Osteocyte (in vitro differentiated cells): ENCODE data around the gene FUOM. TPM values are rescaled to one million over a fixed set of nuclear protein-coding genes. Genes with fewer than 3 reads are reported as not detected.
A peak's percentile ranks its signal among the peaks of the same experiment; 100 is the strongest.

Source experiments
- DNase-seq: peaks from one replicate; pipeline ENCODE4 v3.0.0; 2021; ENCODE audit warnings: mixed read lengths; ENCODE audit not compliant: unreplicated experiment; ENCODE audit errors: extremely low spot score
- H3K27ac Mint-ChIP-seq: one replicate; pipeline ENCODE4 v1.8.0; 2021; ENCODE audit warnings: mild to moderate bottlenecking, mixed read lengths; ENCODE audit not compliant: unreplicated experiment
- H3K27me3 Mint-ChIP-seq: one replicate; pipeline ENCODE4 v1.8.0; 2021; ENCODE audit warnings: mixed read lengths; ENCODE audit not compliant: unreplicated experiment
- H3K36me3 Mint-ChIP-seq: one replicate; pipeline ENCODE4 v1.8.0; 2021; ENCODE audit warnings: mixed read lengths; ENCODE audit not compliant: unreplicated experiment
- H3K4me1 Mint-ChIP-seq: one replicate; pipeline ENCODE4 v1.8.0; 2021; ENCODE audit warnings: mixed read lengths; ENCODE audit not compliant: unreplicated experiment
- H3K4me3 Mint-ChIP-seq: one replicate; pipeline ENCODE4 v1.8.0; 2021; ENCODE audit warnings: mild to moderate bottlenecking, moderate library complexity, mixed read lengths; ENCODE audit not compliant: unreplicated experiment
- H3K9me3 Mint-ChIP-seq: one replicate; pipeline ENCODE4 v1.8.0; 2021; ENCODE audit warnings: mixed read lengths; ENCODE audit not compliant: unreplicated experiment
- total RNA-seq: library from RNA; stranded (reverse); gene quantifications from 2 replicates; pipeline ENCODE4 v1.2.1, GENCODE V29; 2021
- TF ChIP-seq, protein P1 (sequence below): fragments of 200-600 bp; sonication (generic); IDR thresholded peaks from 2 replicates; pipeline ENCODE4 v1.5.0; 2021; ENCODE audit warnings: antibody characterized with exemption, mild to moderate bottlenecking, moderate library complexity

Gene FUOM
- total RNA-seq, 1 donor from 2014 or later: 24.0 TPM

DNA sequence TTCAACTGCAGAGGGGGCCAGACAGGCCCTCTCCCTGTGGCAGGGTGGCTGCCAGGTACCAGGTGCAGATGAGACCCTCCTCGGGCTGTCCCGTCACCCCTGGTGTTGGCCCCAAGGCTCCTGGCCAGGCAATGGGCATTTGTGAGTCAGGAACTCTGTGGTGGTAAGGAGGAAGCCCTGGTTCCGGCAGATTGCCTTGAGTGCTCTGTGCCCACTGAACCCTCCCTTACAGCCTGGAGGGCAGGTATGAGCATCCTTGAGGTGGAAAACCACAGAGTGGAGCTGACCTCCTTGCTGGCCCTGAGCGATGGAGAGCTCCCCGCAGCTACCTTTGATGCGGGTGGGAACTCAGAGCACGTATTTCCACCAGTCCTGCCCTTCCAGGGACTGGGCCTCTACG lies 23.2 kb upstream of the FUOM start:
- no peak for DNase-seq
- Mint-ChIP-seq H3K4me1 (peaks cover 2% of the 10 kb centered on the region), H3K9me3 (no peaks in the 10 kb centered on the region), H3K4me3 (no peak overlapping the region), H3K27ac (no peak overlapping the region), H3K36me3 (peaks cover 2% of the 10 kb centered on the region), H3K27me3 (no peaks in the 10 kb centered on the region)
- TF ChIP-seq, protein P1, sequence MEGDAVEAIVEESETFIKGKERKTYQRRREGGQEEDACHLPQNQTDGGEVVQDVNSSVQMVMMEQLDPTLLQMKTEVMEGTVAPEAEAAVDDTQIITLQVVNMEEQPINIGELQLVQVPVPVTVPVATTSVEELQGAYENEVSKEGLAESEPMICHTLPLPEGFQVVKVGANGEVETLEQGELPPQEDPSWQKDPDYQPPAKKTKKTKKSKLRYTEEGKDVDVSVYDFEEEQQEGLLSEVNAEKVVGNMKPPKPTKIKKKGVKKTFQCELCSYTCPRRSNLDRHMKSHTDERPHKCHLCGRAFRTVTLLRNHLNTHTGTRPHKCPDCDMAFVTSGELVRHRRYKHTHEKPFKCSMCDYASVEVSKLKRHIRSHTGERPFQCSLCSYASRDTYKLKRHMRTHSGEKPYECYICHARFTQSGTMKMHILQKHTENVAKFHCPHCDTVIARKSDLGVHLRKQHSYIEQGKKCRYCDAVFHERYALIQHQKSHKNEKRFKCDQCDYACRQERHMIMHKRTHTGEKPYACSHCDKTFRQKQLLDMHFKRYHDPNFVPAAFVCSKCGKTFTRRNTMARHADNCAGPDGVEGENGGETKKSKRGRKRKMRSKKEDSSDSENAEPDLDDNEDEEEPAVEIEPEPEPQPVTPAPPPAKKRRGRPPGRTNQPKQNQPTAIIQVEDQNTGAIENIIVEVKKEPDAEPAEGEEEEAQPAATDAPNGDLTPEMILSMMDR: no peak

DNA sequence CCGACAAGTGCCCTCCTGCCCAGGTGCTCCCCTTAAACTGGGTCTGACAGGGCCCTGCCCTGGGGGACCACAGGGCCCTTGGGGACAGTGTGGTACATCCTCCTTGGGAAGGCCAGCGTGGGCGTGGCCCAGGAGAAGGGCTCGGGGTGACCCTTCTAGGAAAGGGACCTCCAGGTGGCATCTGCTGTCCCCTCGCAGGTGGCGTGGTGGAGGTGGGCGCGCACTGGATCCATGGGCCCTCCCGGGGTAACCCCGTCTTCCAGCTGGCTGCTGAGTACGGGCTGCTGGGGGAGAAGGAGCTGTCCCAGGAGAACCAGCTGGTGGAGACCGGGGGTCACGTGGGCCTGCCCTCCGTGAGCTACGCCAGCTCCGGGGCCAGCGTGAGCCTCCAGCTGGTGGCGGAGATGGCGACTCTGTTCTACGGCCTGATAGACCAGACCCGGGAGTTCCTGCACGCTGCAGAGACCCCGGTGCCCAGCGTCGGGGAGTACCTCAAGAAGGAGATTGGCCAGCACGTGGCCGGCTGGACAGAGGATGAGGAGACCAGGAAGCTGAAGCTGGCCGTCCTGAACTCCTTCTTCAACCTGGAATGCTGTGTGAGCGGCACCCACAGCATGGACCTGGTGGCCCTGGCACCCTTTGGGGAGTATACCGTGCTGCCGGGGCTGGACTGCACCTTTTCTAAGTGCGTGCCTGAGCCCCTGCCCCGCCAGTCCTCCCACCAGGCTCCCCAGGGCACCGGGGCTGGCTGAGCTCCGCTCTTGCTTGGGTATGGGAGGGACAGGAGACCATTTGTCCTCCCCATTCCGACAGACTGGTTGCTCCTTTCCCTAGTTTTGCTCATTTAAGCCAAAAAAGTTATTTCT lies 22.2 kb upstream of the FUOM start:
- H3K9me3 Mint-ChIP-seq: no peaks in the 10 kb centered on the region
- peaks cover 2% of the 10 kb centered on the region for H3K4me1 Mint-ChIP-seq
- H3K27me3 Mint-ChIP-seq: no peaks in the 10 kb centered on the region
- DNase-seq: no peak
- no peak overlapping the region for H3K27ac Mint-ChIP-seq
- H3K36me3 Mint-ChIP-seq: peaks cover 2% of the 10 kb centered on the region
- peak overlapping the region; percentile 57 for H3K4me3 Mint-ChIP-seq
- TF ChIP-seq, protein P1: no peak

DNA sequence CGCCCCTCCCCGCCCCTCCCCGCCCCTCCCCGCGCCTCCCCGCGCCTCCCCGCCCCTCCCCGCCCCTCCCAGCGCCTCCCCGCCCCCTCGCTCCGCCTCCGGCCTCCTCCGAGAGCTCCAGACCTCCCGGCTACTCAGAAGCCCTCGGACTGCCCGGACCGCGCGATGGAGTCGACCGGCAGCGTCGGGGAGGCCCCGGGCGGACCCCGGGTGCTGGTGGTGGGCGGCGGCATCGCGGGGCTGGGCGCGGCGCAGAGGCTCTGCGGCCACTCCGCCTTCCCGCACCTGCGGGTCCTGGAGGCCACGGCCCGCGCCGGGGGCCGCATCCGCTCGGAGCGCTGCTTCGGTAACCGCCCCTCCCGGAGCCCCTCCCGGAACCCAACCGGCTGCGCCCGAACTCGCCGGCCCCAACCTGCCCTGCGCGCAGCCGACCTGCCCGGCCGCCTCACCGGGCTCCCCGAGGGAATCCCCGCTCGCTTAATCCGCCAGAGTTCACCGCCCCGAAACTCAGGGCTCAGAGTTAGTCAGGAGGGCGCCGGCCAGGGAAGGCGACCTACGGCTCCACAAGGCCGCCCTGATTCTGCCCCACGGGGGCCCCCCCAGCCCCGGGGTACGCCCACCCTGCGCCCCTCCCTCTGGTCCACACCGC lies 21.5 kb upstream of the FUOM start, which contains the start of gene PAOX:
Gene PAOX, plus strand, starts transcription at position 111 of the 649 bp plus-strand sequence. Its CDS starts 55 bp downstream, at position 166.
- TF ChIP-seq, protein P1: no peak
- Mint-ChIP-seq H3K27ac (no peak within 1 kb of the TSS), H3K4me3 (peak within 1 kb of the TSS; percentile 76), H3K4me1 (peaks cover 2% of the 10 kb centered on the region), H3K36me3 (peaks cover 2% of the 10 kb centered on the region), H3K27me3 (no peaks in the 10 kb centered on the region), H3K9me3 (no peaks in the 10 kb centered on the region)
- no peak for DNase-seq

- Mint-ChIP-seq H3K9me3 (no peaks in the 10 kb centered on the region), H3K4me1 (peaks cover 5% of the 10 kb centered on the region), H3K27ac (no peak overlapping the region), H3K36me3 (peaks cover 2% of the 10 kb centered on the region), H3K4me3 (peak overlapping the region; percentile 76), H3K27me3 (no peaks in the 10 kb centered on the region)
- TF ChIP-seq, protein P1: no peak
- no peak for DNase-seq
Observed at GRCh38 chr10:133378251-133379096, 20.7 kb upstream of the FUOM start.
